GM18520 (cell line): Measurements from ENCODE around the gene HPX.
A peak's percentile ranks its signal among the peaks of the same experiment; 100 is the strongest.

Source experiments
- ATAC-seq: cut with Tn5 transposase; IDR thresholded peaks from one replicate; pipeline ENCODE4 v1.9.1; 2021; ENCODE audit not compliant: unreplicated experiment

The HPX gene

GRCh38 chr11:6440906-6441358 is at the start of gene HPX:
Gene HPX (minus strand): TSS chr11:6440987. CDS start chr11:6440963, 24 bp downstream.
- ATAC-seq, result no peak

GRCh38 chr11:6489306-6489705 is 48.5 kb upstream of the HPX start:
- no peak for ATAC-seq

- no peak for ATAC-seq
Measured at GRCh38 chr11:6488821-6489220, 48.0 kb upstream of the HPX start.

GRCh38 chr11:6488342-6488741 is 47.6 kb upstream of the HPX start:
- ATAC-seq, result no peak

- no peak for ATAC-seq
Measured at GRCh38 chr11:6486938-6487337, 46.2 kb upstream of the HPX start.

- ATAC-seq, result no peak
Measured at GRCh38 chr11:6486256-6486655, 45.5 kb upstream of the HPX start.

- no peak for ATAC-seq
Measured at GRCh38 chr11:6485661-6486060, 44.9 kb upstream of the HPX start.

GRCh38 chr11:6483015-6483414 is 42.2 kb upstream of the HPX start:
- no peak for ATAC-seq

GRCh38 chr11:6482441-6482840 is 41.7 kb upstream of the HPX start:
- ATAC-seq, result no peak

- no peak for ATAC-seq
Measured at GRCh38 chr11:6481924-6482275, 41.1 kb upstream of the HPX start.

- peak; percentile 99 for ATAC-seq
Measured at GRCh38 chr11:6481012-6481923, 40.5 kb upstream of the HPX start, which contains the start of the genes ARFIP2 and TIMM10B. Gene ARFIP2 (minus strand): TSS chr11:6481331. CDS start chr11:6480421, 910 bp downstream. Gene TIMM10B (plus strand): TSS chr11:6481501. CDS start chr11:6481517, 16 bp downstream.

- ATAC-seq, result no peak
Measured at GRCh38 chr11:6480299-6480914, 39.6 kb upstream of the HPX start.

GRCh38 chr11:6476571-6476970 is 35.8 kb upstream of the HPX start:
- ATAC-seq, result no peak

- ATAC-seq, result no peak
Measured at GRCh38 chr11:6475936-6476335, 35.1 kb upstream of the HPX start.

GRCh38 chr11:6474806-6475500 is 34.2 kb upstream of the HPX start:
- no peak for ATAC-seq

- no peak for ATAC-seq
Measured at GRCh38 chr11:6474413-6474792, 33.6 kb upstream of the HPX start.

GRCh38 chr11:6473451-6474412 is 32.9 kb upstream of the HPX start, which contains the start of gene TRIM3:
Gene TRIM3 (minus strand): TSS chr11:6473941. CDS start chr11:6465695, 8,246 bp downstream.
- peak; percentile 51 for ATAC-seq

- no peak for ATAC-seq
Measured at GRCh38 chr11:6472934-6473333, 32.1 kb upstream of the HPX start.

- ATAC-seq, result no peak
Measured at GRCh38 chr11:6469599-6469998, 28.8 kb upstream of the HPX start.
